ENCODE data around the gene CLCNKB. TPM values are rescaled to one million over a fixed set of nuclear protein-coding genes. Genes with fewer than 3 reads are reported as not detected.

CLCNKB gene
- total and polyA plus RNA-seq, 11 donors, result 0.50 to 2.7 (median 1.5) TPM

- H3K4me1 ChIP-seq, result peaks cover 0 to 51% (median 25%) of the 10 kb centered on the region in 12 donors
Measured at GRCh38 chr1:16070640-16071355, 27.2 kb downstream of the CLCNKB start.

GRCh38 chr1:16071614-16072013 is 28.0 kb downstream of the CLCNKB start:
- ATAC-seq (no peak), DNase-seq (no peak)
- intact Hi-C loops (cut with DNase I), result no loop called here
- Histone ChIP-seq H3K9me3 (no peaks in the 10 kb centered on the region), H3K27me3 (peaks cover 0 to 22% (median 0%) of the 10 kb centered on the region in 9 donors), H3K4me3 (no peak overlapping the region), H3K36me3 (no peaks in the 10 kb centered on the region), H3K27ac (no peak overlapping the region), H3K4me1 (peaks cover 0 to 59% (median 25%) of the 10 kb centered on the region in 12 donors)
- TF ChIP-seq CTCF (IDR thresholded peaks at IDR 0.05) (no peak), POLR2A (IDR thresholded peaks at IDR 0.05) (no peak)
- 88 to 98% (median 95%) methylated on average over 6 of the region's 6 CpGs for WGBS, 4 donors

More at GRCh38 chr1:16070640-16071355, 27.2 kb downstream of the CLCNKB start:
- no peak for TF ChIP-seq CTCF (IDR thresholded peaks at IDR 0.05)
- no peak for TF ChIP-seq POLR2A (IDR thresholded peaks at IDR 0.05)
- 88 to 95% (median 93%) methylated on average over 3 to 9 of the region's 9 CpGs for WGBS, 4 donors
- no peak for DNase-seq
- intact Hi-C loops (cut with DNase I), result no loop called here
- ATAC-seq, result no peak
- peaks cover 0 to 22% (median 0%) of the 10 kb centered on the region in 9 donors for H3K27me3 ChIP-seq
- no peaks in the 10 kb centered on the region for H3K9me3 ChIP-seq
- no peak overlapping the region for H3K27ac ChIP-seq
- no peaks in the 10 kb centered on the region for H3K36me3 ChIP-seq
- no peak overlapping the region for H3K4me3 ChIP-seq

- no peak for ATAC-seq
- 74 to 81% (median 76%) methylated on average over 4 to 5 of the region's 5 CpGs for WGBS, 4 donors
- Histone ChIP-seq H3K27ac (no peak overlapping the region), H3K9me3 (no peaks in the 10 kb centered on the region), H3K27me3 (peaks cover 0 to 22% (median 0%) of the 10 kb centered on the region in 9 donors), H3K4me3 (no peak overlapping the region), H3K36me3 (no peaks in the 10 kb centered on the region), H3K4me1 (peaks cover 0 to 60% (median 29%) of the 10 kb centered on the region in 12 donors)
- no peak for DNase-seq
- TF ChIP-seq CTCF (IDR thresholded peaks at IDR 0.05) (no peak), POLR2A (IDR thresholded peaks at IDR 0.05) (no peak)
- intact Hi-C loops (cut with DNase I), result no loop called here
Measured at GRCh38 chr1:16072095-16072494, 28.5 kb downstream of the CLCNKB start.

GRCh38 chr1:16072616-16073484 is 29.3 kb downstream of the CLCNKB start:
- Histone ChIP-seq H3K9me3 (no peaks in the 10 kb centered on the region), H3K4me3 (peak overlapping the region; percentile 19 to 65 (median 48)), H3K36me3 (no peaks in the 10 kb centered on the region), H3K4me1 (peaks cover 0 to 54% (median 25%) of the 10 kb centered on the region in 12 donors), H3K27ac (peak overlapping the region in 2 of 12 donors; percentile 13 to 50), H3K27me3 (peaks cover 0 to 22% (median 0%) of the 10 kb centered on the region in 9 donors)
- intact Hi-C loops (cut with DNase I), result no loop called here
- 6 to 22% (median 11%) methylated on average over 12 to 49 of the region's 49 CpGs for WGBS, 4 donors
- no peak for TF ChIP-seq POLR2A (IDR thresholded peaks at IDR 0.05)
- TF ChIP-seq CTCF (IDR thresholded peaks at IDR 0.05), result no peak
- no peak for DNase-seq
- ATAC-seq, result no peak
